SK-N-SH (cell line): ENCODE data around the gene ATP11A. TPM values are rescaled to one million over a fixed set of nuclear protein-coding genes. Genes with fewer than 3 reads are reported as not detected.

ENCODE experiments used
- CTCF ChIA-PET: fragments of 300-600, 350-600 bp; formaldehyde crosslinking; extraction: SDS; loops from one replicate; lab custom pipeline; 2021; lab: Yijun Ruan, JAX
- POLR2A ChIA-PET: fragments of 350-600 bp; sonication (Branson Sonifier 250); formaldehyde crosslinking; extraction: SDS; loops from one replicate; lab custom pipeline; 2020; ENCODE audit warnings: antibody characterized with exemption, inconsistent platforms; lab: Yijun Ruan, JAX
- DNase-seq: peaks from one replicate; pipeline ENCODE4 v3.0.0; 2012
- H2AFZ ChIP-seq: fragments of 200-600 bp; sonication (generic); 2 replicates; pipeline ENCODE4 v1.8.1; 2016; ENCODE audit warnings: antibody characterized with exemption, mild to moderate bottlenecking, low read depth
- H3F3A ChIP-seq: fragments of 200-600 bp; sonication (generic); replicated peaks from 2 replicates; pipeline ENCODE3; 2016; ENCODE audit warnings: antibody characterized with exemption, mild to moderate bottlenecking; ENCODE audit not compliant: insufficient read depth
- H3K27ac ChIP-seq, 2 experiments: fragments of 200-500 bp in 1 of 2; fragments of 200-600 bp in 1 of 2; sonication (Bioruptor generic) in 1 of 2; sonication (generic), shearing (Covaris generic) in 1 of 2; 2 replicates each; pipeline versions ENCODE4 v1.5.1 to v1.6.1; 2014 to 2016; ENCODE audit warnings: low read depth in 2 of 2, inconsistent platforms in 1 of 2, low read length in 1 of 2, mild to moderate bottlenecking in 1 of 2, mixed read lengths in 1 of 2
- H3K27me3 ChIP-seq: fragments of 200-600 bp; sonication (generic), shearing (Covaris generic); 2 replicates; pipeline ENCODE4 v1.6.1; 2016; ENCODE audit warnings: mixed run types; ENCODE audit not compliant: insufficient read depth
- H3K36me3 ChIP-seq, 2 experiments: fragments of 200-500 bp in 1 of 2; fragments of 200-600 bp in 1 of 2; sonication (Bioruptor generic) in 1 of 2; sonication (generic) in 1 of 2; replicated peaks in 1 of 2; 2 replicates each; pipeline versions ENCODE3 to v1.5.1; 2014 to 2016; ENCODE audit warnings: low read length in 1 of 2, mild to moderate bottlenecking in 1 of 2; ENCODE audit not compliant: insufficient read depth in 2 of 2, control insufficient read depth in 1 of 2
- H3K4me1 ChIP-seq, 2 experiments: fragments of 200-500 bp in 1 of 2; fragments of 200-600 bp in 1 of 2; sonication (Bioruptor generic) in 1 of 2; sonication (generic), shearing (Covaris generic) in 1 of 2; 2 replicates each; pipeline versions ENCODE4 v1.5.1 to v1.6.1; 2014 to 2016; ENCODE audit warnings: low read depth in 1 of 2, low read length in 1 of 2, mixed run types in 1 of 2; ENCODE audit not compliant: insufficient read depth in 2 of 2, control insufficient read depth in 1 of 2
- H3K4me2 ChIP-seq: fragments of 200-600 bp; sonication (generic), shearing (Covaris generic); 2 replicates; pipeline ENCODE4 v1.6.1; 2017; ENCODE audit warnings: mixed run types
- H3K4me3 ChIP-seq, 2 experiments: fragments of 200-500 bp in 1 of 2; fragments of 200-600 bp in 1 of 2; sonication (Bioruptor generic) in 1 of 2; sonication (generic), shearing (Covaris generic) in 1 of 2; 2 replicates each; pipeline versions ENCODE4 v1.5.1 to v1.8.1; 2014 to 2016; ENCODE audit warnings: low read depth in 2 of 2, inconsistent platforms in 1 of 2, low read length in 1 of 2, mild to moderate bottlenecking in 1 of 2, mixed read lengths in 1 of 2, moderate library complexity in 1 of 2
- H3K79me2 ChIP-seq: fragments of 200-600 bp; sonication (generic); 2 replicates; pipeline ENCODE4 v1.8.1; 2017; ENCODE audit warnings: mild to moderate bottlenecking; ENCODE audit not compliant: insufficient read depth
- H3K9ac ChIP-seq: fragments of 200-600 bp; sonication (generic); 2 replicates; pipeline ENCODE4 v1.6.1; 2017; ENCODE audit warnings: mixed run types
- H3K9me2 ChIP-seq: fragments of 200-600 bp; sonication (generic); 2 replicates; pipeline ENCODE4 v1.6.1; 2017; ENCODE audit warnings: mixed run types
- H3K9me3 ChIP-seq: fragments of 200-600 bp; sonication (generic); 2 replicates; pipeline ENCODE4 v1.6.1; 2017; ENCODE audit warnings: mixed run types, mild to moderate bottlenecking, moderate library complexity
- H4K20me1 ChIP-seq: fragments of 200-600 bp; sonication (generic); 2 replicates; pipeline ENCODE4 v1.6.1; 2017; ENCODE audit warnings: mild to moderate bottlenecking, mixed run types; ENCODE audit not compliant: insufficient read depth
- CHD2 ChIP-seq: fragments of 150-350 bp; IDR thresholded peaks from 2 replicates; pipeline ENCODE4 v1.6.1; 2018; ENCODE audit warnings: low read length; ENCODE audit not compliant: partially characterized antibody
- ELF1 ChIP-seq: IDR thresholded peaks from 2 replicates; pipeline ENCODE4 v1.4.0; 2012
- EP300 ChIP-seq, 2 experiments: IDR thresholded peaks; 2 replicates each; pipeline versions ENCODE4 v1.4.0 to v1.6.1; 2012; ENCODE audit warnings: borderline replicate concordance in 1 of 2, low read depth in 1 of 2, low read length in 1 of 2
- FOSL2 ChIP-seq: IDR thresholded peaks from 2 replicates; pipeline ENCODE4 v1.4.0; 2012; ENCODE audit warnings: low read depth, mild to moderate bottlenecking, moderate library complexity, borderline replicate concordance
- FOXJ3 ChIP-seq: sonication (generic); formaldehyde crosslinking; IDR thresholded peaks from 2 replicates; pipeline ENCODE4 v1.5.1; 2020; ENCODE audit warnings: mild to moderate bottlenecking, missing genetic modification reagents
- GABPA ChIP-seq: IDR thresholded peaks from 2 replicates; pipeline ENCODE4 v1.4.0; 2012; ENCODE audit warnings: low read depth, mild to moderate bottlenecking
- GATA2 ChIP-seq: sonication (generic); formaldehyde crosslinking; IDR thresholded peaks from 2 replicates; pipeline ENCODE4 v1.5.0; 2020; ENCODE audit warnings: mild to moderate bottlenecking, missing genetic modification reagents
- JUND ChIP-seq: IDR thresholded peaks from 2 replicates; pipeline ENCODE4 v1.4.0; 2012
- MEF2A ChIP-seq: IDR thresholded peaks from 2 replicates; pipeline ENCODE4 v1.4.0; 2012; ENCODE audit warnings: low read depth, borderline replicate concordance
- NFIC ChIP-seq: IDR thresholded peaks from 2 replicates; pipeline ENCODE4 v1.4.0; 2012; ENCODE audit warnings: borderline replicate concordance
- NRF1 ChIP-seq: IDR thresholded peaks from 2 replicates; pipeline ENCODE4 v1.6.1; 2012; ENCODE audit warnings: low read depth, mild to moderate bottlenecking, low read length
- POLR2AphosphoS5 ChIP-seq: IDR thresholded peaks from 2 replicates; pipeline ENCODE4 v1.6.1; 2012; ENCODE audit warnings: low read depth, low read length
- RAD21 ChIP-seq: IDR thresholded peaks from 2 replicates; pipeline ENCODE4 v1.6.1; 2012; ENCODE audit warnings: mild to moderate bottlenecking, low read length
- RFX5 ChIP-seq: IDR thresholded peaks from 2 replicates; pipeline ENCODE4 v1.6.1; 2012; ENCODE audit warnings: mild to moderate bottlenecking, improper control_type of control experiment, low read length
- SIN3A ChIP-seq: IDR thresholded peaks from 2 replicates; pipeline ENCODE4 v1.6.1; 2012; ENCODE audit warnings: low read depth, mild to moderate bottlenecking, low read length, moderate library complexity, borderline replicate concordance
- SMC3 ChIP-seq: IDR thresholded peaks from 2 replicates; pipeline ENCODE4 v1.6.1; 2012; ENCODE audit warnings: low read depth, low read length, improper control_type of control experiment
- TAF1 ChIP-seq: IDR thresholded peaks from 2 replicates; pipeline ENCODE4 v1.6.1; 2012; ENCODE audit warnings: low read depth, mild to moderate bottlenecking, low read length, moderate library complexity, borderline replicate concordance
- TEAD4 ChIP-seq: IDR thresholded peaks from 2 replicates; pipeline ENCODE4 v1.4.0; 2012; ENCODE audit warnings: mild to moderate bottlenecking, borderline replicate concordance; ENCODE audit not compliant: insufficient read depth
- USF2 ChIP-seq: fragments of 150-350 bp; IDR thresholded peaks from 2 replicates; pipeline ENCODE4 v1.6.1; 2017; ENCODE audit warnings: antibody characterized with exemption, low read length, low read depth, borderline replicate concordance
- YY1 ChIP-seq: IDR thresholded peaks from 2 replicates; pipeline ENCODE4 v1.4.0; 2012; ENCODE audit warnings: low read depth, mild to moderate bottlenecking
- WGBS: methylation state at CpG from one replicate; pipeline ENCODE4 v1.1.6; 2017; ENCODE audit warnings: low lambda C conversion rate; 5-methylcytosine and 5-hydroxymethylcytosine counted together
- polyA plus RNA-seq, 3 experiments: library from polyadenylated mRNA; depleted of rRNA; stranded (reverse); fragments of >200 nt; gene quantifications; 2 replicates each; pipeline ENCODE4 v1.2.3, GENCODE V29; 2012
- TF ChIP-seq, protein P1 (sequence below): IDR thresholded peaks from 2 replicates; pipeline ENCODE4 v1.4.0; 2012; ENCODE audit warnings: low read depth, borderline replicate concordance
- TF ChIP-seq, protein P2 (sequence below): IDR thresholded peaks from 2 replicates; pipeline ENCODE4 v1.4.0; 2012; ENCODE audit warnings: low read depth
- TF ChIP-seq, protein P3 (sequence below): IDR thresholded peaks from 2 replicates; pipeline ENCODE4; 2012

ATP11A gene
- polyA plus RNA-seq, 1 of the 3 experiments (the other 2 are of a cell fraction) = 4.1 TPM

- no peak for TF ChIP-seq RAD21
- TF ChIP-seq GATA2 (CRISPR knock-in tag) = no peak
- TF ChIP-seq, protein P1, sequence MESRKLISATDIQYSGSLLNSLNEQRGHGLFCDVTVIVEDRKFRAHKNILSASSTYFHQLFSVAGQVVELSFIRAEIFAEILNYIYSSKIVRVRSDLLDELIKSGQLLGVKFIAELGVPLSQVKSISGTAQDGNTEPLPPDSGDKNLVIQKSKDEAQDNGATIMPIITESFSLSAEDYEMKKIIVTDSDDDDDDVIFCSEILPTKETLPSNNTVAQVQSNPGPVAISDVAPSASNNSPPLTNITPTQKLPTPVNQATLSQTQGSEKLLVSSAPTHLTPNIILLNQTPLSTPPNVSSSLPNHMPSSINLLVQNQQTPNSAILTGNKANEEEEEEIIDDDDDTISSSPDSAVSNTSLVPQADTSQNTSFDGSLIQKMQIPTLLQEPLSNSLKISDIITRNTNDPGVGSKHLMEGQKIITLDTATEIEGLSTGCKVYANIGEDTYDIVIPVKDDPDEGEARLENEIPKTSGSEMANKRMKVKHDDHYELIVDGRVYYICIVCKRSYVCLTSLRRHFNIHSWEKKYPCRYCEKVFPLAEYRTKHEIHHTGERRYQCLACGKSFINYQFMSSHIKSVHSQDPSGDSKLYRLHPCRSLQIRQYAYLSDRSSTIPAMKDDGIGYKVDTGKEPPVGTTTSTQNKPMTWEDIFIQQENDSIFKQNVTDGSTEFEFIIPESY = no peak
- TF ChIP-seq RFX5 = no peak
- no peak for TF ChIP-seq TEAD4
- no peak for TF ChIP-seq SIN3A
- TF ChIP-seq EP300 (IDR thresholded peaks at IDR 0.05; ENCODE audit: borderline replicate concordance in 1 of 2, low read depth in 1 of 2, low read length in 1 of 2) = no peak
- TF ChIP-seq GABPA = no peak
- no peaks in the 10 kb centered on the region for H3K79me2 ChIP-seq
- H4K20me1 ChIP-seq = no peaks in the 10 kb centered on the region
- no peak overlapping the region for H3K9ac ChIP-seq
- DNase-seq = no peak
- no peaks in the 10 kb centered on the region for H3F3A ChIP-seq
- no peak overlapping the region for H3K4me3 ChIP-seq
- no peaks in the 10 kb centered on the region for H3K9me3 ChIP-seq
- peaks cover 7 to 40% of the 10 kb centered on the region in 2 experiments for H3K36me3 ChIP-seq
- no peaks in the 10 kb centered on the region for H3K27me3 ChIP-seq
- H3K9me2 ChIP-seq = no peaks in the 10 kb centered on the region
- H2AFZ ChIP-seq = no peak overlapping the region
- CTCF ChIA-PET = no interaction called here
- H3K4me2 ChIP-seq = no peak overlapping the region
- 96% methylated on average over 35 of the region's 38 CpGs for WGBS
- POLR2A ChIA-PET = no interaction called here
- H3K27ac ChIP-seq = no peak overlapping the region
- no peaks in the 10 kb centered on the region for H3K4me1 ChIP-seq
Measured at GRCh38 chr13:112818040-112818697, 128.3 kb downstream of the ATP11A start.

DNA sequence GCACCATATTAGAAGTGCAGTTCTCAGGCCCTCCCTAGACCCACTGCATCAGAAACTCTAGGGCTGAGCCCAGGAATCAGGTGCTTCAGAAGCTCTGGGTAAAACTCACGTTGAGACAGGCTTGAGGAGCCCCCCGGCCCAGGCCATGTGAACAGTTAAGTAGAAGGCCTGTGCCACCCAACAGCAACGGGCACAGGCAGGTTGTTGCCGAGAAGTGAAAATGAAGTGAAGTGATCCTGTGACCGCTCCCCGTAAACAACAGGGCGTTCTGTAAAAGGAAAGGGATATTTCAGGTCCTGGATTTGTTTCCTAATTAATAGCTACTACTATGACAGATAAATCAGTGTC lies 128.8 kb downstream of the ATP11A start:
- Histone ChIP-seq H3F3A (no peaks in the 10 kb centered on the region), H4K20me1 (no peaks in the 10 kb centered on the region), H2AFZ (no peak overlapping the region), H3K9me3 (no peaks in the 10 kb centered on the region), H3K9ac (no peak overlapping the region), H3K36me3 (peaks cover 7 to 45% of the 10 kb centered on the region in 2 experiments), H3K79me2 (no peaks in the 10 kb centered on the region), H3K4me1 (no peaks in the 10 kb centered on the region), H3K27ac (no peak overlapping the region), H3K9me2 (no peaks in the 10 kb centered on the region), H3K27me3 (no peaks in the 10 kb centered on the region), H3K4me3 (no peak overlapping the region; a peak in 1 of 4 replicates), H3K4me2 (no peak overlapping the region)
- CTCF ChIA-PET = no interaction called here
- POLR2A ChIA-PET = no interaction called here
- 93% methylated on average over 7 of the region's 7 CpGs for WGBS
- TF ChIP-seq RAD21 (no peak), TEAD4 (no peak), FOXJ3 (no peak), TAF1 (no peak), FOSL2 (no peak), JUND (no peak), POLR2AphosphoS5 (no peak), YY1 (no peak), ELF1 (no peak), MEF2A (no peak), NFIC (no peak), GATA2 (CRISPR knock-in tag) (no peak), NRF1 (no peak), CHD2 (no peak), SMC3 (no peak), USF2 (no peak)
- TF ChIP-seq, protein P2, sequence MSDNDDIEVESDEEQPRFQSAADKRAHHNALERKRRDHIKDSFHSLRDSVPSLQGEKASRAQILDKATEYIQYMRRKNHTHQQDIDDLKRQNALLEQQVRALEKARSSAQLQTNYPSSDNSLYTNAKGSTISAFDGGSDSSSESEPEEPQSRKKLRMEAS = no peak
- TF ChIP-seq, protein P1 = no peak
- TF ChIP-seq, protein P3, sequence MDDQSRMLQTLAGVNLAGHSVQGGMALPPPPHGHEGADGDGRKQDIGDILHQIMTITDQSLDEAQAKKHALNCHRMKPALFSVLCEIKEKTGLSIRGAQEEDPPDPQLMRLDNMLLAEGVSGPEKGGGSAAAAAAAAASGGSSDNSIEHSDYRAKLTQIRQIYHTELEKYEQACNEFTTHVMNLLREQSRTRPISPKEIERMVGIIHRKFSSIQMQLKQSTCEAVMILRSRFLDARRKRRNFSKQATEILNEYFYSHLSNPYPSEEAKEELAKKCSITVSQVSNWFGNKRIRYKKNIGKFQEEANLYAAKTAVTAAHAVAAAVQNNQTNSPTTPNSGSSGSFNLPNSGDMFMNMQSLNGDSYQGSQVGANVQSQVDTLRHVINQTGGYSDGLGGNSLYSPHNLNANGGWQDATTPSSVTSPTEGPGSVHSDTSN = no peak
- no peak for DNase-seq
